Keratinocyte (primary cell): ENCODE data around the gene ZNF584. TPM values are rescaled to one million over a fixed set of nuclear protein-coding genes. Genes with fewer than 3 reads are reported as not detected.

Source experiments
- DNase-seq: peaks from one replicate; pipeline ENCODE4 v3.0.0-alpha.2; 2011; ENCODE audit warnings: low read depth, missing footprints, low spot score
- FAIRE-seq: peaks from 2 replicates; lab custom pipeline; 2011; peaks lifted over from hg19 to GRCh38; lab: Jason Lieb, UNC
- H2AFZ ChIP-seq: 2 replicates; pipeline ENCODE4 v1.6.0; 2012; ENCODE audit warnings: low read length, control low read depth, inconsistent platforms; ENCODE audit not compliant: control insufficient read depth
- H3K27ac ChIP-seq: 2 replicates; pipeline ENCODE4 v1.5.1; 2011; ENCODE audit warnings: low read length; ENCODE audit not compliant: control insufficient read depth, insufficient read depth
- H3K27me3 ChIP-seq: 3 replicates; pipeline ENCODE4 v1.6.0; 2011; ENCODE audit warnings: low read length; ENCODE audit not compliant: control insufficient read depth, insufficient read depth; ENCODE audit errors: extremely low read depth
- H3K36me3 ChIP-seq, 2 experiments: 2 replicates in 1 of 2; 3 replicates in 1 of 2; pipeline ENCODE4 v1.5.1; 2011; ENCODE audit warnings: low read length in 2 of 2, mild to moderate bottlenecking in 1 of 2; ENCODE audit not compliant: control insufficient read depth in 2 of 2, insufficient read depth in 2 of 2; ENCODE audit errors: extremely low read depth in 1 of 2
- H3K4me1 ChIP-seq: 3 replicates; pipeline ENCODE4 v1.5.1; 2011; ENCODE audit warnings: low read length; ENCODE audit not compliant: control insufficient read depth, insufficient read depth; ENCODE audit errors: extremely low read depth
- H3K4me2 ChIP-seq: 3 replicates; pipeline ENCODE4 v1.6.0; 2011; ENCODE audit warnings: low read depth, low read length; ENCODE audit not compliant: control insufficient read depth, insufficient read depth; ENCODE audit errors: extremely low read depth
- H3K4me3 ChIP-seq, 3 experiments: fragments of 200-600 bp in 1 of 3; sonication (generic) in 1 of 3; 2 replicates in 2 of 3; 3 replicates in 1 of 3; pipeline ENCODE4 v1.5.1; 2011 to 2016; ENCODE audit warnings: low read length in 3 of 3, mild to moderate bottlenecking in 3 of 3, control low read depth in 2 of 3, inconsistent platforms in 1 of 3, low read depth in 1 of 3, mixed read lengths in 1 of 3, mixed run types in 1 of 3, moderate library complexity in 1 of 3; ENCODE audit not compliant: control insufficient read depth in 2 of 3, insufficient read depth in 2 of 3; ENCODE audit errors: extremely low read depth in 1 of 3
- H3K79me2 ChIP-seq: 2 replicates; pipeline ENCODE4 v1.6.0; 2012; ENCODE audit warnings: low read length; ENCODE audit not compliant: control insufficient read depth, insufficient read depth
- H3K9ac ChIP-seq: 3 replicates; pipeline ENCODE4 v1.6.0; 2011; ENCODE audit warnings: low read length; ENCODE audit not compliant: control insufficient read depth, insufficient read depth; ENCODE audit errors: extremely low read depth
- H3K9me1 ChIP-seq: 3 replicates; pipeline ENCODE4 v1.6.0; 2011; ENCODE audit warnings: low read length; ENCODE audit not compliant: control insufficient read depth, insufficient read depth; ENCODE audit errors: extremely low read depth
- H3K9me3 ChIP-seq: 2 replicates; pipeline ENCODE4 v1.5.1; 2012; ENCODE audit warnings: low read depth, low read length; ENCODE audit not compliant: control insufficient read depth
- H4K20me1 ChIP-seq: 3 replicates; pipeline ENCODE4 v1.6.0; 2011; ENCODE audit warnings: low read length; ENCODE audit not compliant: control insufficient read depth, insufficient read depth; ENCODE audit errors: extremely low read depth
- CTCF ChIP-seq, 3 experiments: IDR thresholded peaks in 1 of 3; conservative IDR thresholded peaks in 1 of 3; optimal IDR thresholded peaks in 1 of 3; 2 replicates in 2 of 3; 3 replicates in 1 of 3; pipeline versions ENCODE3 to v1.5.1; 2011; ENCODE audit warnings: low read length in 3 of 3, mild to moderate bottlenecking in 3 of 3, moderate library complexity in 2 of 3, control low read depth in 1 of 3, inconsistent platforms in 1 of 3; ENCODE audit not compliant: insufficient read depth in 2 of 3; ENCODE audit errors: extremely low read depth in 1 of 3
- EZH2 ChIP-seq: IDR thresholded peaks from one replicate; pipeline ENCODE4 v1.6.1; 2012; ENCODE audit warnings: inconsistent platforms, mild to moderate bottlenecking, low read length, moderate library complexity
- dilution Hi-C: fragments of 300-500 bp; cut with MboI; formaldehyde crosslinking; loops from one replicate; pipeline ENCODE4 v1.7.0; 2020; ENCODE audit warnings: low sequenced_read_pairs; ENCODE audit not compliant: extremely low pct_ligation_motif_present
- polyA plus RNA-seq, 5 experiments: library from polyadenylated mRNA; depleted of rRNA in 3 of 5; stranded (reverse) in 3 of 5; stranded (forward) in 1 of 5; unstranded in 1 of 5; fragments of >200 nt; gene quantifications; 1 replicate in 1 of 5; 2 replicates in 3 of 5; 3 replicates in 1 of 5; pipeline versions ENCODE4 v1.2.1 to v1.2.3, GENCODE V29; 2011 to 2012; ENCODE audit warnings: missing spikeins in 2 of 5, low read depth in 1 of 5, low replicate concordance in 1 of 5

ZNF584 gene
- polyA plus RNA-seq, 1 donor (not counting 4 experiments of a cell fraction or from before 2014, with no cell fraction given), result 12.2 TPM

GRCh38 chr19:58368561-58369360 is 39.7 kb upstream of the ZNF584 start:
- DNase-seq (no peak), FAIRE-seq (no peak)
- no peaks in the 10 kb centered on the region for H3K9me3 ChIP-seq
- no peak overlapping the region for H2AFZ ChIP-seq
- no peak overlapping the region for H3K27ac ChIP-seq
- H3K9ac ChIP-seq, result no peak overlapping the region
- TF ChIP-seq CTCF (optimal IDR thresholded peaks at IDR 0.05 in 1 of 3, IDR thresholded peaks at IDR 0.05 in 1 of 3, conservative IDR thresholded peaks at IDR 0.05 in 1 of 3; ENCODE audit: extremely low read depth in 1 of 3, insufficient read depth in 2 of 3, low read length in 3 of 3), result no peak
- no peak for TF ChIP-seq EZH2
- no peaks in the 10 kb centered on the region for H3K4me1 ChIP-seq
- no peaks in the 10 kb centered on the region for H3K27me3 ChIP-seq
- H3K9me1 ChIP-seq, result no peaks in the 10 kb centered on the region
- dilution Hi-C loops, result no loop called here
- no peaks in the 10 kb centered on the region for H3K36me3 ChIP-seq
- H3K4me2 ChIP-seq, result no peak overlapping the region
- no peaks in the 10 kb centered on the region for H4K20me1 ChIP-seq
- H3K4me3 ChIP-seq, result no peak overlapping the region
- H3K79me2 ChIP-seq, result no peaks in the 10 kb centered on the region

- Histone ChIP-seq H3K36me3 (no peaks in the 10 kb centered on the region), H3K27me3 (no peaks in the 10 kb centered on the region), H2AFZ (no peak overlapping the region), H3K9me3 (no peaks in the 10 kb centered on the region), H3K27ac (no peak overlapping the region), H3K79me2 (no peaks in the 10 kb centered on the region), H4K20me1 (no peaks in the 10 kb centered on the region), H3K9ac (no peak overlapping the region), H3K4me3 (no peak overlapping the region), H3K4me2 (no peak overlapping the region), H3K9me1 (no peaks in the 10 kb centered on the region), H3K4me1 (no peaks in the 10 kb centered on the region)
- no peak for DNase-seq
- FAIRE-seq, result no peak
- dilution Hi-C loops, result no loop called here
- TF ChIP-seq CTCF (optimal IDR thresholded peaks at IDR 0.05 in 1 of 3, IDR thresholded peaks at IDR 0.05 in 1 of 3, conservative IDR thresholded peaks at IDR 0.05 in 1 of 3; ENCODE audit: extremely low read depth in 1 of 3, insufficient read depth in 2 of 3, low read length in 3 of 3), result no peak
- TF ChIP-seq EZH2, result no peak
These were observed 35.9 kb upstream of the ZNF584 start for GRCh38 chr19:58372311-58373133.
